H1 (cell line): ENCODE measurements around the gene ZNF761. TPM values are rescaled to one million over a fixed set of nuclear protein-coding genes. Genes with fewer than 3 reads are reported as not detected.
A peak's percentile ranks its signal among the peaks of the same experiment; 100 is the strongest.

ENCODE experiments used
- ASH2L ChIP-seq: fragments of 200-600, 300-600 bp; sonication (generic); IDR thresholded peaks from one replicate; pipeline ENCODE4 v1.7.1; 2017; ENCODE audit warnings: low read length
- BACH1 ChIP-seq: IDR thresholded peaks from 2 replicates; pipeline ENCODE4 v1.6.1; 2012; ENCODE audit warnings: low read length, improper control_type of control experiment
- CBX5 ChIP-seq: fragments of 300-800, 300-1000 bp; sonication (generic); IDR thresholded peaks from 2 replicates; pipeline ENCODE4 v1.7.1; 2016; ENCODE audit warnings: antibody characterized with exemption, low read length, low read depth
- CTCF ChIP-seq, 3 experiments: IDR thresholded peaks; 1 replicate in 2 of 3; 2 replicates in 1 of 3; pipeline versions ENCODE4 v1.5.1 to v1.6.1; 2011; ENCODE audit warnings: low read length in 3 of 3, mild to moderate bottlenecking in 3 of 3, inconsistent platforms in 2 of 3, low read depth in 1 of 3, moderate library complexity in 1 of 3; ENCODE audit not compliant: insufficient read depth in 1 of 3; ENCODE audit errors: control extremely low read depth in 1 of 3
- HDAC2 ChIP-seq, 2 experiments: fragments of 300-600 bp in 1 of 2; sonication (generic) in 1 of 2; IDR thresholded peaks; 2 replicates each; pipeline ENCODE4 v1.6.1; 2011 to 2012; ENCODE audit warnings: low read depth in 2 of 2, low read length in 2 of 2, mild to moderate bottlenecking in 2 of 2, moderate library complexity in 2 of 2, borderline replicate concordance in 1 of 2, inconsistent platforms in 1 of 2
- KDM4A ChIP-seq: IDR thresholded peaks from one replicate; pipeline ENCODE4 v1.7.1; 2012; ENCODE audit warnings: low read depth, mild to moderate bottlenecking, moderate library complexity, low read length, inconsistent platforms; ENCODE audit not compliant: severe bottlenecking
- MAFK ChIP-seq: IDR thresholded peaks from 2 replicates; pipeline ENCODE4 v1.6.1; 2012; ENCODE audit warnings: low read depth, mild to moderate bottlenecking, improper control_type of control experiment, low read length
- MAX ChIP-seq: IDR thresholded peaks from 2 replicates; pipeline ENCODE4 v1.6.1; 2012; ENCODE audit warnings: inconsistent platforms
- NRF1 ChIP-seq: IDR thresholded peaks from 2 replicates; pipeline ENCODE4 v1.6.1; 2011; ENCODE audit warnings: mild to moderate bottlenecking, low read depth, low read length, improper control_type of control experiment
- PHF8 ChIP-seq: fragments of 200-600 bp; sonication (generic); conservative IDR thresholded peaks from 2 replicates; pipeline ENCODE4 v1.7.1; 2012; ENCODE audit warnings: low read depth, mild to moderate bottlenecking, inconsistent platforms, low read length, moderate library complexity
- RAD21 ChIP-seq, 2 experiments: IDR thresholded peaks in 1 of 2; conservative IDR thresholded peaks in 1 of 2; 2 replicates each; pipeline ENCODE4 v1.6.1; 2011; ENCODE audit warnings: low read depth in 2 of 2, low read length in 2 of 2, improper control_type of control experiment in 1 of 2, inconsistent platforms in 1 of 2, mild to moderate bottlenecking in 1 of 2, moderate library complexity in 1 of 2
- RFX5 ChIP-seq: IDR thresholded peaks from 2 replicates; pipeline ENCODE4 v1.6.1; 2011; ENCODE audit warnings: low read depth, low read length, improper control_type of control experiment, borderline replicate concordance
- SIRT6 ChIP-seq: IDR thresholded peaks from one replicate; pipeline ENCODE4 v1.7.1; 2012; ENCODE audit warnings: low read length, inconsistent platforms
- SP2 ChIP-seq: IDR thresholded peaks from 2 replicates; pipeline ENCODE4 v1.6.1; 2012; ENCODE audit warnings: mild to moderate bottlenecking, low read length, inconsistent platforms
- SP4 ChIP-seq: IDR thresholded peaks from 2 replicates; pipeline ENCODE4 v1.6.1; 2012; ENCODE audit warnings: low read length, inconsistent platforms
- SRF ChIP-seq: IDR thresholded peaks from 2 replicates; pipeline ENCODE4 v1.6.1; 2011; ENCODE audit warnings: mild to moderate bottlenecking, low read depth, low read length, moderate library complexity
- TAF7 ChIP-seq: optimal IDR thresholded peaks from 2 replicates; pipeline ENCODE3; 2011; ENCODE audit warnings: low read depth, mild to moderate bottlenecking, inconsistent platforms, low read length, moderate library complexity, borderline replicate concordance
- TBP ChIP-seq: IDR thresholded peaks from 2 replicates; pipeline ENCODE4 v1.6.1; 2011; ENCODE audit warnings: low read depth, low read length, improper control_type of control experiment
- ZNF274 ChIP-seq: IDR thresholded peaks from 2 replicates; pipeline ENCODE4 v1.7.0; 2012; ENCODE audit warnings: low read length, borderline replicate concordance; ENCODE audit errors: extremely low read depth
- polyA plus RNA-seq, 7 experiments: library from polyadenylated mRNA; depleted of rRNA in 3 of 7; stranded (reverse) in 5 of 7; unstranded in 2 of 7; fragments of >200 nt in 5 of 7; fragments of 200-250 nt in 2 of 7; gene quantifications; 1 replicate in 5 of 7; 2 replicates in 1 of 7; 4 replicates in 1 of 7; pipeline versions ENCODE4 v1.2.1 to v1.2.3, GENCODE V29; 2011 to 2013; ENCODE audit warnings: missing spikeins in 2 of 7, mixed read lengths in 2 of 7
- total RNA-seq: library from RNA; stranded (reverse); fragmentation: NEBNext Ultra II Directional; extraction: Animal tissue kit (Norgen Biotek cat#: 25700); gene quantifications from 2 replicates; pipeline ENCODE4 v1.2.1, GENCODE V29; 2021
- TF ChIP-seq, protein P1 (sequence below): IDR thresholded peaks from 2 replicates; pipeline ENCODE4 v1.6.1; 2012; ENCODE audit warnings: low read length, inconsistent platforms

ZNF761 gene
- total and polyA plus RNA-seq, 2 of the 8 experiments (the other 6 are each of a cell fraction or from before 2014, with no cell fraction given), result 11.1 to 25.1 TPM

GRCh38 chr19:53431399-53432087 is at the start of gene ZNF761 (continued):
- TF ChIP-seq KDM4A (no peak), MAX (peak; percentile 76), CBX5 (no peak), BACH1 (no peak), NRF1 (peak; percentile 32; the same call in 1 of the 2 replicates), RAD21 (IDR thresholded peaks at IDR 0.05 in 1 of 2, conservative IDR thresholded peaks at IDR 0.05 in 1 of 2; ENCODE audit: low read depth in 2 of 2, low read length in 2 of 2) (peak in 1 of 2 experiments; percentile 16; a peak in 2 of 4 replicates), SP4 (0 out of 2 replicates have a peak, but pooled peaks have one; percentile 66), PHF8 (no peak), MAFK (no peak), ASH2L (peak; percentile 33), RFX5 (no peak), SIRT6 (no peak), HDAC2 (IDR thresholded peaks at IDR 0.05; ENCODE audit: borderline replicate concordance in 1 of 2, low read depth in 2 of 2, low read length in 2 of 2) (no peak), SRF (no peak), TAF7 (no peak), ZNF274 (no peak), TBP (peak; percentile 32; the same call in 1 of the 2 replicates), CTCF (IDR thresholded peaks at IDR 0.05; ENCODE audit: control extremely low read depth in 1 of 3, insufficient read depth in 1 of 3, low read depth in 1 of 3, low read length in 3 of 3) (peak in 2 of 3 experiments; percentile 23; a peak in 2 of 4 replicates), SP2 (no peak)
- TF ChIP-seq, protein P1, sequence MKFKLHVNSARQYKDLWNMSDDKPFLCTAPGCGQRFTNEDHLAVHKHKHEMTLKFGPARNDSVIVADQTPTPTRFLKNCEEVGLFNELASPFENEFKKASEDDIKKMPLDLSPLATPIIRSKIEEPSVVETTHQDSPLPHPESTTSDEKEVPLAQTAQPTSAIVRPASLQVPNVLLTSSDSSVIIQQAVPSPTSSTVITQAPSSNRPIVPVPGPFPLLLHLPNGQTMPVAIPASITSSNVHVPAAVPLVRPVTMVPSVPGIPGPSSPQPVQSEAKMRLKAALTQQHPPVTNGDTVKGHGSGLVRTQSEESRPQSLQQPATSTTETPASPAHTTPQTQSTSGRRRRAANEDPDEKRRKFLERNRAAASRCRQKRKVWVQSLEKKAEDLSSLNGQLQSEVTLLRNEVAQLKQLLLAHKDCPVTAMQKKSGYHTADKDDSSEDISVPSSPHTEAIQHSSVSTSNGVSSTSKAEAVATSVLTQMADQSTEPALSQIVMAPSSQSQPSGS, result no peak
